Right renal pelvis (tissue), 4 donors: ENCODE measurements around the gene BAHD1. TPM values are rescaled to one million over a fixed set of nuclear protein-coding genes. Genes with fewer than 3 reads are reported as not detected.

ENCODE experiments used
- DNase-seq, 4 donors: peaks; one replicate each; pipeline ENCODE4 v3.0.0-alpha.2; 2013; ENCODE audit warnings: low read depth in 4 of 4, low spot score in 3 of 4, missing footprints in 1 of 4
- polyA plus RNA-seq, 4 donors: library from polyadenylated mRNA; unstranded; fragments of 120-200 nt; gene quantifications; one replicate each; pipeline ENCODE4 v1.2.1, GENCODE V29; 2013; ENCODE audit not compliant: insufficient read length in 4 of 4

BAHD1 gene
- polyA plus RNA-seq, 4 donors, result 20.2 to 27.4 (median 21.7) TPM

- no peak for DNase-seq
Measured at GRCh38 chr15:40464595-40465185, 23.9 kb downstream of the BAHD1 start.

- DNase-seq, result no peak
Measured at GRCh38 chr15:40465939-40466338, 25.2 kb downstream of the BAHD1 start.

- DNase-seq, result no peak
Measured at GRCh38 chr15:40466426-40467260, 25.9 kb downstream of the BAHD1 start.

GRCh38 chr15:40467261-40467615, 26.5 kb downstream of the BAHD1 start:
- DNase-seq, result no peak

GRCh38 chr15:40468898-40469331, 28.2 kb downstream of the BAHD1 start:
- DNase-seq, result no peak

GRCh38 chr15:40469776-40470390, 29.1 kb downstream of the BAHD1 start:
- no peak for DNase-seq

GRCh38 chr15:40470423-40471104, 29.8 kb downstream of the BAHD1 start, which contains the start of gene CHST14:
Gene CHST14, plus strand, starts transcription at chr15:40470984. Its CDS starts 230 bp downstream, at chr15:40471214.
- peak; percentile 61 to 70 (median 65) for DNase-seq

- DNase-seq, result peak in 3 of 4 donors; percentile 6 to 35 (median 22)
Measured at GRCh38 chr15:40471105-40471807, 30.5 kb downstream of the BAHD1 start.

- DNase-seq, result peak in 2 of 4 donors; percentile 12 to 20
Measured at GRCh38 chr15:40471808-40472150, 31.0 kb downstream of the BAHD1 start.

GRCh38 chr15:40472171-40472727, 31.5 kb downstream of the BAHD1 start:
- no peak for DNase-seq

- DNase-seq, result no peak
Measured at GRCh38 chr15:40474581-40474980, 33.8 kb downstream of the BAHD1 start.

- no peak for DNase-seq
Measured at GRCh38 chr15:40477642-40478327, 37.0 kb downstream of the BAHD1 start.

- DNase-seq, result no peak
Measured at GRCh38 chr15:40479024-40479423, 38.3 kb downstream of the BAHD1 start.

GRCh38 chr15:40481341-40482074, 40.8 kb downstream of the BAHD1 start:
- DNase-seq, result no peak

- no peak for DNase-seq
Measured at GRCh38 chr15:40483919-40484318, 43.2 kb downstream of the BAHD1 start.

GRCh38 chr15:40486066-40486770, 45.5 kb downstream of the BAHD1 start:
- no peak for DNase-seq

- no peak for DNase-seq
Measured at GRCh38 chr15:40487816-40488682, 47.3 kb downstream of the BAHD1 start.
